NT2/D1 (cell line): ENCODE results near the gene ZBTB20.

ENCODE experiments used
- YY1 ChIP-seq: IDR thresholded peaks from 2 replicates; pipeline ENCODE4 v1.6.1; 2011; ENCODE audit not compliant: insufficient read length, insufficient read depth
- ZNF274 ChIP-seq: IDR thresholded peaks from 2 replicates; pipeline ENCODE4 v1.6.1; 2011; ENCODE audit warnings: mild to moderate bottlenecking, low read depth, low read length

DNA sequence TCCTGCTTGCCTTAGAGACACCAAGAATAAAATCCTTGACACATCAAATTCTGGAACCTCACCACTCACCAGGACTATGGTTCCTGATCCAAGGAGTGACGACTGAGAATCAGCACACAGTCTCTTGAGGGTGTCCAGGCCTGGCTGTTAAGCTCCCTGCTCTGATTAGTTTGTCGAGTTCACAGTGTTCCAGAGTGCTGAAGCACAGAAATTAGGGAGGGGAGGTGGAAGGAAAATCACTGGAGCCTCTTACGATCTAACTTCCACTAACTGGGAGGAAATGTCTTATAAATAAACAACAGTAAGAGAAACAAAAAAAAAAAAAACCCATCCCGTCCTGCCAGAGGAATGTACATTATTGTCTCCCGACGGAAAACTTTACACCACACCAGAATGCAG is 523.0 kb downstream of the ZBTB20 start:
- TF ChIP-seq ZNF274: no peak
- TF ChIP-seq YY1: no peak
